ENCODE results near the gene GRIA1.

DNA sequence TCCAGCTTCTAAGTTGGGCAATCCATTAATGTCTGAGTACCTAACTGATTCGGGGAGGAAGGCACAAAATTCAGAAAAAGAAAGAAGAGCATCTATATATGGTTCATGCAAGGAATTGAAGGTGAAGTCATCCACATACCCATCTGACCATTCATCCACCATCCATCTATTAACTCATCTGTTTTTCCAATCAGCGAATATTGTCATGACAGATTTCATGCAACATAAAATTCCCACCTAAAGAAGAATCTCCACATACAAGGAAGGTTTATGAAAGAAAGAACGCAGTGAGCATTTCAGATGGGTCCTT, 164.7 kb downstream of the GRIA1 start:
- TF ChIP-seq, protein P1, sequence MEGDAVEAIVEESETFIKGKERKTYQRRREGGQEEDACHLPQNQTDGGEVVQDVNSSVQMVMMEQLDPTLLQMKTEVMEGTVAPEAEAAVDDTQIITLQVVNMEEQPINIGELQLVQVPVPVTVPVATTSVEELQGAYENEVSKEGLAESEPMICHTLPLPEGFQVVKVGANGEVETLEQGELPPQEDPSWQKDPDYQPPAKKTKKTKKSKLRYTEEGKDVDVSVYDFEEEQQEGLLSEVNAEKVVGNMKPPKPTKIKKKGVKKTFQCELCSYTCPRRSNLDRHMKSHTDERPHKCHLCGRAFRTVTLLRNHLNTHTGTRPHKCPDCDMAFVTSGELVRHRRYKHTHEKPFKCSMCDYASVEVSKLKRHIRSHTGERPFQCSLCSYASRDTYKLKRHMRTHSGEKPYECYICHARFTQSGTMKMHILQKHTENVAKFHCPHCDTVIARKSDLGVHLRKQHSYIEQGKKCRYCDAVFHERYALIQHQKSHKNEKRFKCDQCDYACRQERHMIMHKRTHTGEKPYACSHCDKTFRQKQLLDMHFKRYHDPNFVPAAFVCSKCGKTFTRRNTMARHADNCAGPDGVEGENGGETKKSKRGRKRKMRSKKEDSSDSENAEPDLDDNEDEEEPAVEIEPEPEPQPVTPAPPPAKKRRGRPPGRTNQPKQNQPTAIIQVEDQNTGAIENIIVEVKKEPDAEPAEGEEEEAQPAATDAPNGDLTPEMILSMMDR (IDR thresholded peaks at IDR 0.05) = no peak
- no peak for TF ChIP-seq POLR2A (IDR thresholded peaks at IDR 0.05; ENCODE audit: low read depth)
- no peak for TF ChIP-seq EP300 (IDR thresholded peaks at IDR 0.05)
- no peak for TF ChIP-seq POLR2AphosphoS5 (IDR thresholded peaks at IDR 0.05)
